CD4-positive, alpha-beta T cell (primary cell): Measurements from ENCODE around the gene DIPK1B. TPM values are rescaled to one million over a fixed set of nuclear protein-coding genes. Genes with fewer than 3 reads are reported as not detected.

Source experiments
- ATAC-seq: fragments of 200-7000 bp; cut with Tn5 transposase; one replicate; pipeline ENCODE4 v1.10.0; 2022; ENCODE audit warnings: mild to moderate bottlenecking; ENCODE audit not compliant: poor library complexity
- CTCF ChIA-PET: fragments of 350-600 bp; sonication (Branson Sonifier 250); formaldehyde crosslinking; loops from one replicate; lab custom pipeline; 2021; ENCODE audit warnings: antibody characterized with exemption, inconsistent platforms; lab: Charles Lee
- POLR2A ChIA-PET: fragments of 350-600 bp; sonication (Branson Sonifier 250); formaldehyde crosslinking; loops from one replicate; lab custom pipeline; 2021; ENCODE audit warnings: antibody characterized with exemption, inconsistent platforms; lab: Charles Lee
- DNase-seq, 14 experiments: peaks; one replicate each; pipeline ENCODE4 v3.0.0-alpha.2; 2013 to 2020; ENCODE audit warnings: mixed read lengths in 2 of 14
- H3K27ac ChIP-seq, 2 donors: one replicate each; pipeline versions ENCODE4 v1.5.1 to v1.7.0; 2013; ENCODE audit warnings: low read length in 2 of 2, low read depth in 1 of 2, mild to moderate bottlenecking in 1 of 2
- H3K27me3 ChIP-seq, 2 experiments: 1 replicate in 1 of 2; 2 replicates in 1 of 2; pipeline versions ENCODE4 v1.6.1 to v1.7.0; 2013; ENCODE audit warnings: low read length in 2 of 2, control low read depth in 1 of 2, mild to moderate bottlenecking in 1 of 2, moderate library complexity in 1 of 2; ENCODE audit not compliant: insufficient read depth in 2 of 2, control insufficient read depth in 1 of 2
- H3K36me3 ChIP-seq: one replicate; pipeline ENCODE4 v1.6.1; 2013; ENCODE audit warnings: low read length, control low read depth; ENCODE audit not compliant: insufficient read depth
- H3K4me1 ChIP-seq: one replicate; pipeline ENCODE4 v1.6.1; 2013; ENCODE audit warnings: low read length, control low read depth; ENCODE audit not compliant: insufficient read depth
- H3K4me3 ChIP-seq: one replicate; pipeline ENCODE4 v1.5.1; 2013; ENCODE audit warnings: mild to moderate bottlenecking, low read length, moderate library complexity
- H3K9me3 ChIP-seq, 2 experiments: 1 replicate in 1 of 2; 2 replicates in 1 of 2; pipeline versions ENCODE4 v1.6.1 to v1.7.0; 2013; ENCODE audit warnings: low read length in 2 of 2, mild to moderate bottlenecking in 2 of 2, control low read depth in 1 of 2, moderate library complexity in 1 of 2; ENCODE audit not compliant: control insufficient read depth in 1 of 2, insufficient read depth in 1 of 2
- H3K27ac Mint-ChIP-seq: one replicate; pipeline ENCODE4 v1.8.0; 2020; ENCODE audit warnings: mixed read lengths
- H3K27me3 Mint-ChIP-seq: one replicate; pipeline ENCODE4 v1.8.0; 2021; ENCODE audit warnings: mixed read lengths
- H3K36me3 Mint-ChIP-seq: one replicate; pipeline ENCODE4 v1.8.0; 2021; ENCODE audit warnings: low read depth, mixed read lengths
- H3K4me1 Mint-ChIP-seq: one replicate; pipeline ENCODE4 v1.8.0; 2021; ENCODE audit warnings: low read depth, mixed read lengths
- H3K4me3 Mint-ChIP-seq: one replicate; pipeline ENCODE4 v1.8.0; 2020; ENCODE audit warnings: mild to moderate bottlenecking, mixed read lengths
- H3K9me3 Mint-ChIP-seq: one replicate; pipeline ENCODE4 v1.8.0; 2020; ENCODE audit warnings: mixed read lengths
- CTCF ChIP-seq: fragments of 200-600 bp; IDR thresholded peaks from one replicate; pipeline ENCODE4 v1.8.0; 2022; ENCODE audit warnings: antibody characterized with exemption, mild to moderate bottlenecking
- intact Hi-C, 2 experiments: fragments of 100-400 bp; cut with DNase I in 1 of 2; cut with micrococcal nuclease in 1 of 2; formaldehyde crosslinking; loops; one replicate each; pipeline versions ENCODE4 v1.15.1 to v1.9.0; 2023 to 2025; cut with DNase I, micrococcal nuclease
- total RNA-seq, 174 experiments: library from RNA in 2 of 174; stranded (reverse) in 2 of 174; gene quantifications; one replicate each; pipeline ENCODE4 v1.2.3 and lab custom pipeline; 2021 to 2026

The DIPK1B gene
- total RNA-seq, 2 experiments from 2014 or later = 0.11 TPM; not detected in 1

GRCh38 chr9:136682710-136683109, 29.7 kb upstream of the DIPK1B start:
- DNase-seq (no peak), ATAC-seq (no peak)
- Histone ChIP-seq H3K9me3 (peaks cover 0 to under 1% of the 10 kb centered on the region in 2 experiments), H3K27ac (no peak overlapping the region), H3K4me1 (peaks cover 25% of the 10 kb centered on the region), H3K27me3 (no peaks in the 10 kb centered on the region), H3K36me3 (no peaks in the 10 kb centered on the region), H3K4me3 (no peak overlapping the region)
- intact Hi-C loops = no loop called here
- ChIA-PET CTCF (no interaction called here), POLR2A (no interaction called here)
- TF ChIP-seq CTCF = no peak
- H3K27me3 Mint-ChIP-seq = no peaks in the 10 kb centered on the region
- H3K36me3 Mint-ChIP-seq = no peaks in the 10 kb centered on the region
- H3K4me3 Mint-ChIP-seq = no peak overlapping the region
- H3K9me3 Mint-ChIP-seq = no peaks in the 10 kb centered on the region
- peaks cover 4% of the 10 kb centered on the region for H3K4me1 Mint-ChIP-seq
- H3K27ac Mint-ChIP-seq = no peak overlapping the region

GRCh38 chr9:136683173-136683745, 29.1 kb upstream of the DIPK1B start:
- H3K27me3 ChIP-seq = no peaks in the 10 kb centered on the region
- H3K4me1 ChIP-seq = peaks cover 30% of the 10 kb centered on the region
- peaks cover 0 to 6% of the 10 kb centered on the region in 2 experiments for H3K9me3 ChIP-seq
- H3K27ac Mint-ChIP-seq = no peak overlapping the region
- no peaks in the 10 kb centered on the region for H3K9me3 Mint-ChIP-seq
- no peaks in the 10 kb centered on the region for H3K36me3 Mint-ChIP-seq
- intact Hi-C loops = no loop called here
- H3K27ac ChIP-seq = no peak overlapping the region
- no peaks in the 10 kb centered on the region for H3K27me3 Mint-ChIP-seq
- no peak for TF ChIP-seq CTCF
- H3K36me3 ChIP-seq = no peaks in the 10 kb centered on the region
- ATAC-seq (no peak), DNase-seq (no peak)
- POLR2A ChIA-PET = interaction anchor here (0.6 kb wide), 1 partner anchor 44 kb away, joined by 4 read pairs; no protein-coding TSS in a partner anchor
- CTCF ChIA-PET = no interaction called here
- H3K4me1 Mint-ChIP-seq = peaks cover 4% of the 10 kb centered on the region
- no peak overlapping the region for H3K4me3 ChIP-seq
- H3K4me3 Mint-ChIP-seq = no peak overlapping the region

GRCh38 chr9:136683755-136684154, 28.6 kb upstream of the DIPK1B start:
- ATAC-seq (no peak), DNase-seq (no peak)
- ChIA-PET CTCF (no interaction called here), POLR2A (interaction anchor here (0.6 kb wide), 1 partner anchor 44 kb away, joined by 4 read pairs; no protein-coding TSS in a partner anchor)
- no peaks in the 10 kb centered on the region for H3K36me3 Mint-ChIP-seq
- no peaks in the 10 kb centered on the region for H3K27me3 Mint-ChIP-seq
- Histone ChIP-seq H3K4me3 (no peak overlapping the region), H3K27ac (no peak overlapping the region), H3K27me3 (no peaks in the 10 kb centered on the region), H3K9me3 (peaks cover 0 to 8% of the 10 kb centered on the region in 2 experiments), H3K36me3 (no peaks in the 10 kb centered on the region), H3K4me1 (peaks cover 30% of the 10 kb centered on the region)
- no peak for TF ChIP-seq CTCF
- H3K9me3 Mint-ChIP-seq = no peaks in the 10 kb centered on the region
- intact Hi-C loops = no loop called here
- H3K4me1 Mint-ChIP-seq = peaks cover 4% of the 10 kb centered on the region
- peak overlapping the region; percentile 25 for H3K4me3 Mint-ChIP-seq
- H3K27ac Mint-ChIP-seq = no peak overlapping the region
